LNCAP (cell line): ENCODE data around the gene RAPGEF6.

ENCODE experiments used
- CTCF ChIP-seq: fragments of 450-650 bp; IDR thresholded peaks from 2 replicates; pipeline ENCODE4 v1.5.1; 2017; ENCODE audit warnings: mild to moderate bottlenecking

Gene RAPGEF6

DNA sequence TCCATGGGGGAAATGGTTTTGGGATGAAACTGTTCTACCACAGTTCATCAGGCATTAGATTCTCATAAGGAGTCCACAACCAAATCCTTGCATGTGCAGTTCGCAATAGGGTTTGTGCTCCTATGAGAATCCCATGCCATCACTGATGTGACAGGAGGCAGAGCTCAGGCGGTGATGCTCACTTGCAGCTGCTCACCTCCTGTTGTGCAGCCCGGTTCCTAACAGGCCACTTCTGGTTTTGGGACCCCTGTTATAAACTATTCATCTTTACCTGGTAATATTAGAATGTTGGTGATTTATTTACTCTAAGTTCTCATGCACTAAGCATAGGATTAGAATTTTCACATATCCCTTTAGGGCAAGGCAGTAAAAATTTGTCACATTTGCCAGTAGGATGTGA is 248.9 kb downstream of the RAPGEF6 start:
- TF ChIP-seq CTCF: no peak

DNA sequence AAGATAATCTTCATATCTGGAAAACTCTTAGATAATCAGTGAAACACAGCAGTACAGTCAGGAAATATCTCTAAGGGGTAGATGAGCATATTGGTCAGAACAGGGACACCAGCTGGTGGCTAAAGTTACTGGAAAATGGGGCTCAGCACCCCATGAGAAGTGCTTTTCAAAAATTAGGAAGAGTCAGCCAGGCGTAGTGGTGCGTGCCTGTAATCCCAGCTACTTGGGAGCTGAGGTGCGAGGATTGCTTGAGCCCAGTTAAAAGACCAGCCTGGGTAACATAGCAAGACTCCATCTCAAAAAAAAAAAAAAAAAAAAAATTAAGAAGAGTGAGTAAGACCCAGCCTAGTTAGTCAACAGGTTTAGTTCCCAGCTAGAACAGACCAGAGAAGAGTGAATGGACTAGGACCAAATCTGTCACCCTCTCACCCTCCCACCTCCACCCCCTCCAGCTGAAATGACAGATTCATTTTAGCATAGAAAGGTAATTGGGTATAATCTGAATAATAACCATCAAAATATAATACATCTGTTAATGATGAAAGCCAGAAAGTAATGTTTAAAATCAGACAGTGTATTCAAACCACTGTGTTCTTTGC is 250.3 kb downstream of the RAPGEF6 start:
- TF ChIP-seq CTCF: no peak

GRCh38 chr5:131384173-131384572 is 250.9 kb downstream of the RAPGEF6 start:
- no peak for TF ChIP-seq CTCF

DNA sequence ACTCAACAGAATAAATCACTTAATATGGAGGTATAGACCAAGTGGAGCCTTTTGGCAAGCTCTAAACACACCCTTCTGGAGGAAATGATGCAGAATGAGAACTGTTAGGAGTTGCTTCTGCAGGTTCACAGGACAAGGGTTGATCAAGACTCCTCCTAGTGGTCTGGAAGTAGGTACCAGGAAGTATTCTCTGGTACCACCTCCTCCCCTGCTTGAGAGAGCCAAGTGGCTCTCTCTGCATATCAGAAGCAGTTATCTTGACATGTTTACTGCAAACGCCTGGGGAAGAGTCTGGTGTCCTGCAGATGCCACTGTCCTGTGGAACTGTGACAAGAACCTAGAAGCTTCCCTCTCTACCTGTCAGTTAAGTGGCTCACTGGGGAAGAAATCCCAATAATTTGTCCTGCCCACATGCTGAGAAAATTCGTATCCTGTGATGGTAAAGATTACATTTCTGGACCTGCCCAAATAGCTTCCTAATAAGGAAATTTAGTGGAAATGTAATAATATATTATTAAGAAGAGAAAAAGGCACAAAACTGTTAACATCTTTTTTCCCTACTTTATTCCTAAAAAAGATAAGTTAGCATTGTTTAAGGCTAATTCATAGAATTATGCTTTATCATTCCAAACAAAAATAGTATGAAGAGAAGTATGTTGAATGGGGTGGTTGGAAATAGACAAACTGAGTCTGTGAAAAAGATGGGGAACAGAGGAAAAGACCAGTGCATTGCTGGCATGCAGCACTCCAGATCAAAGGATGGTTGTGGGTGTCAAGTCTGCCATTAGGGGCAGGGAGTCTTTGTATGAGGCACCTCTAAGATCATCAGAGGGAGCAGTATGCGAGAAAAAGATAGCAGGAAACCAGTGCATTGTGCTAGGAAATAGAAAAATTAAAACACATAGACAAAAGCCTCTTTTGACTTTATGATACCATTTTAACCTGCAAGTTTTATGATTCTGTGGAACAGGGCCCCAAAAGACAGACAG is 252.3 kb downstream of the RAPGEF6 start:
- peak; percentile 60; the same call in 1 of the 2 replicates for TF ChIP-seq CTCF

- no peak for TF ChIP-seq CTCF
Observed at GRCh38 chr5:131381777-131382176, 253.3 kb downstream of the RAPGEF6 start.

DNA sequence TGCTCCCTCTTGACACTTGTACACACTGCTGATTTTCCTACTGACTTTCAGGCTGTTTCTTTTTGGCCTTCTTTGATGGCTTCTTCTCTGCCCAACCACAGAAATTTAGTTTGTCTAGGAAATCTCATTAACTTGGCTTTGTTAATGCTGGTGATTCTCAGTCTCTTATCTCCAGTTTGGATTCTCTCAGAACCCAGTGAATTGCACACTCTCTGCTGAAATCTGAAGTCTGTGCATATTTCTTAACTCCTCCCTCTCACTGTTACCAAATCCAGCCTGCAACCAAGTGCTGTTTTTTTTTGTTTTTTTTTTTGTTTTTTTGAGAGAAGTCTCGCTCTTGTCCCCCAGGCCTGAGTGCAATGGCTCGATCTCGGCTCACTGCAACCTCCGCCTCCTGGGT is 254.0 kb downstream of the RAPGEF6 start:
- no peak for TF ChIP-seq CTCF

DNA sequence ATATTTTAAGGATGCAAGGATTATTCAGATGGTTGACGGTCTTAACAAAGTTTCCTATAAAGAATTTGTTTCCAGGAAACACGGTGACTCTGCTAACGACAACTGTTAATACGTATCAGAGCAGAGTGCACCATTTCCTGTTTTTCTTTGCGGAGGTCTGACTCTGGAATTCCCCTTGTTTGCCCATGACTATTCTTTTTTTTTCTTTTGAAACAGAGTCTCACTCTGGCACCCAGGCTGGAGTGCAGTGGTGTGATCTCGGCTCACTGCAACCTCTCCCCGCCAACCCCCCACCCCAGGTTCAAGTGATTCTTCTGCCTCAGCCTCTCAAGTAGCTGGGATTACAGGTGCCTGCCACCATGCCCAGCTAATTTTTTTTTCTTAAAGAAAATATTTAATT is 255.3 kb downstream of the RAPGEF6 start:
- no peak for TF ChIP-seq CTCF
